ENCODE measurements around the gene FABP1.

The FABP1 gene

GRCh38 chr2:88114889-88115288 is 13.0 kb downstream of the FABP1 start:
- DNase-seq = no peak

GRCh38 chr2:88113069-88113468 is 14.8 kb downstream of the FABP1 start:
- DNase-seq = no peak

GRCh38 chr2:88110830-88111229 is 17.0 kb downstream of the FABP1 start:
- no peak for DNase-seq

- DNase-seq = no peak
These were observed 19.1 kb downstream of the FABP1 start for GRCh38 chr2:88108796-88109195.

- DNase-seq = no peak
These were observed 27.4 kb downstream of the FABP1 start for GRCh38 chr2:88100489-88100858.

GRCh38 chr2:88099798-88100488 is 27.9 kb downstream of the FABP1 start:
- DNase-seq = peak; percentile 35

GRCh38 chr2:88098558-88098900 is 29.3 kb downstream of the FABP1 start:
- DNase-seq = no peak

GRCh38 chr2:88097891-88098557 is 29.8 kb downstream of the FABP1 start:
- DNase-seq = no peak

GRCh38 chr2:88097192-88097591 is 30.7 kb downstream of the FABP1 start:
- no peak for DNase-seq

- DNase-seq = no peak
These were observed 31.2 kb downstream of the FABP1 start for GRCh38 chr2:88096708-88097107.

GRCh38 chr2:88095022-88095421 is 32.8 kb downstream of the FABP1 start:
- no peak for DNase-seq

GRCh38 chr2:88092773-88093172 is 35.1 kb downstream of the FABP1 start:
- no peak for DNase-seq

GRCh38 chr2:88091943-88092342 is 35.9 kb downstream of the FABP1 start:
- DNase-seq = no peak

GRCh38 chr2:88090446-88091283 is 37.2 kb downstream of the FABP1 start:
- no peak for DNase-seq

- no peak for DNase-seq
These were observed 38.9 kb downstream of the FABP1 start for GRCh38 chr2:88088999-88089398.

GRCh38 chr2:88087763-88088162 is 40.1 kb downstream of the FABP1 start:
- no peak for DNase-seq

- DNase-seq = no peak
These were observed 40.8 kb downstream of the FABP1 start for GRCh38 chr2:88087073-88087472.

- no peak for DNase-seq
These were observed 41.5 kb downstream of the FABP1 start for GRCh38 chr2:88086401-88086800.

GRCh38 chr2:88085602-88086001 is 42.3 kb downstream of the FABP1 start:
- DNase-seq = no peak

- DNase-seq = no peak
These were observed 42.8 kb downstream of the FABP1 start for GRCh38 chr2:88085099-88085498.

- DNase-seq = no peak
These were observed 45.1 kb downstream of the FABP1 start for GRCh38 chr2:88082781-88083180.

- DNase-seq = no peak
These were observed 45.8 kb downstream of the FABP1 start for GRCh38 chr2:88081924-88082608.

- no peak for DNase-seq
These were observed 47.3 kb downstream of the FABP1 start for GRCh38 chr2:88080545-88080944.
